Psoas muscle (tissue), 8 donors: Measurements from ENCODE around the gene LST1. TPM values are rescaled to one million over a fixed set of nuclear protein-coding genes. Genes with fewer than 3 reads are reported as not detected.
"Not testable (repeated sequence)": the region's sequence is repeated elsewhere in the genome, so short reads cannot be mapped to it uniquely, and the experiment has no call there.

Source experiments
- ATAC-seq, 4 donors: fragments of 200-7000 bp; cut with Tn5 transposase; one replicate each; pipeline ENCODE4 v1.9.1; 2020; ENCODE audit warnings: moderate library complexity in 3 of 4, mild to moderate bottlenecking in 2 of 4
- DNase-seq, 2 donors: peaks; one replicate each; pipeline ENCODE4 v3.0.0-alpha.2; 2020
- H3K27ac ChIP-seq: fragments of 200-600 bp; one replicate; pipeline ENCODE4 v1.8.0; 2022
- H3K27me3 ChIP-seq, 3 donors: fragments of 200-600 bp in 1 of 3; one replicate each; pipeline versions ENCODE4 v1.6.1 to v1.8.0; 2013 to 2022; ENCODE audit warnings: low read length in 2 of 3, mild to moderate bottlenecking in 2 of 3, moderate library complexity in 1 of 3; ENCODE audit not compliant: insufficient read depth in 3 of 3
- H3K36me3 ChIP-seq, 2 donors: fragments of 200-600 bp in 1 of 2; one replicate each; pipeline versions ENCODE4 v1.6.1 to v1.8.0; 2013 to 2022; ENCODE audit warnings: low read depth in 1 of 2, mild to moderate bottlenecking in 1 of 2, moderate library complexity in 1 of 2; ENCODE audit not compliant: insufficient read depth in 1 of 2
- H3K4me1 ChIP-seq: fragments of 200-600 bp; one replicate; pipeline ENCODE4 v1.8.0; 2022
- H3K4me3 ChIP-seq: fragments of 200-600 bp; one replicate; pipeline ENCODE4 v1.8.0; 2022; ENCODE audit warnings: mild to moderate bottlenecking
- H3K9me3 ChIP-seq: fragments of 200-600 bp; one replicate; pipeline ENCODE4 v1.8.0; 2022
- WGBS, 3 donors: extraction: QIAGEN DNeasy Blood & Tissue Kit; methylation state at CpG; one replicate each; pipeline versions ENCODE4 v1.1.6 to v1.1.7; 2013; 5-methylcytosine and 5-hydroxymethylcytosine counted together
- intact Hi-C, 2 donors: fragments of 100-400 bp; cut with DNase I; formaldehyde crosslinking; loops; one replicate each; pipeline versions ENCODE4 v1.11.0 to v1.14.2; 2022
- polyA plus RNA-seq, 3 donors: library from polyadenylated mRNA; stranded (reverse); fragments of 200-250 nt; gene quantifications; one replicate each; pipeline ENCODE4 v1.2.3, GENCODE V29; 2013
- total RNA-seq, 4 donors: library from RNA; stranded (reverse); fragmentation: NEBNext Ultra II Directional in 2 of 4; extraction: Animal tissue kit (Norgen Biotek cat#: 25700) in 2 of 4; gene quantifications; one replicate each; pipeline versions ENCODE4 v1.2.1 to v1.2.4, GENCODE V29; 2021 to 2023
- TF ChIP-seq, protein P1 (sequence below): fragments of 200-600 bp; IDR thresholded peaks from one replicate; pipeline ENCODE4 v1.8.0; 2022; ENCODE audit warnings: antibody characterized with exemption
- donor health status: healthy with polysubstance abuse.
- donor health status: DM: no; HTN: no; CAD: no; lungs with moderate emphysema.
- donor health status: Bipolar disorder and iron deficiency.
- donor health status: healthy.
- donor health status: DM: yes; HTN: yes; CAD: no.
- donor health status: DM: no; HTN: no; CAD: no.
- donor health status: DM: no; HTN: no; CAD: no.
- donor health status: DM: yes; HTN: yes; CAD: no.

LST1 gene
- total and polyA plus RNA-seq, 7 donors = 1.2 to 5.6 (median 1.8) TPM

DNA sequence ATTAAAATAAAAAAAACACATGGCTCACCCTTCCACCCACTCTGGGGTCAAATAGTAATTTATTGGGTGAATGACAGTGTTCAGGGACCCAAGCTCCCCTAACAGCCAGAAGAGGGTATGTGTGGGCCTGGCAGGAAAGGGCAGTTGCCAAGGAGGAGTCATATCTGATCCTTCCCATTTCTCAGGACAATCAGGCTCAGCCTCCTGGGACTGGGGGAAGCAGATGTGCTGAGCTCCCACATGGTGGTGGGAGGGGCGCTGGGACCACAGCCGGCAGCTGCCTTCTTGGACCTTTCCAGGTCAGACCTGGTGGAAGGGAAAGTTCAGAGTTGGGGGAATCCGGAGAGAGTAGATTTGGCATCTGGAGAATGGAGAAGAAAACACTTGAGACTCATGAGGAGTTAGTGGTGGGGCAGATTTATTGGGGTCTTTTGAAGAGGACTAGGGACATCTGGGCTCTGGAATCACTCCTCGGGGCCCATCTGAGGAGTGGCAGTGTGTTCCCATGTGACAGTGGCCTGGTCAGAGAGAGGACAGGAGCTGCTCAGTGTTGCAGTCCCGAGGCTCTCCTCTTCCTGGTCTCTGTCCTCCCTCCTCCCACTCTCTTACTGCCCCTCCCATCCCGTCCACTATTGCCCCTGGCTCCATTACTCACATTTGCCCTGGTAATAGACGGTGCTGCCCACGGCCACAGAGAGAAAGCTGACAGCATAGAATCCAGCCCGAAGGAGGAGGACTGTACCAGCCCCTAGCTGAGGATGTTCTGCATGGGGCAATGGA, 3.0 kb downstream of the LST1 start:
- WGBS, 3 donors = 32 to 36% (median 35%) methylated on average over 9 of the region's 9 CpGs
- TF ChIP-seq, protein P1, sequence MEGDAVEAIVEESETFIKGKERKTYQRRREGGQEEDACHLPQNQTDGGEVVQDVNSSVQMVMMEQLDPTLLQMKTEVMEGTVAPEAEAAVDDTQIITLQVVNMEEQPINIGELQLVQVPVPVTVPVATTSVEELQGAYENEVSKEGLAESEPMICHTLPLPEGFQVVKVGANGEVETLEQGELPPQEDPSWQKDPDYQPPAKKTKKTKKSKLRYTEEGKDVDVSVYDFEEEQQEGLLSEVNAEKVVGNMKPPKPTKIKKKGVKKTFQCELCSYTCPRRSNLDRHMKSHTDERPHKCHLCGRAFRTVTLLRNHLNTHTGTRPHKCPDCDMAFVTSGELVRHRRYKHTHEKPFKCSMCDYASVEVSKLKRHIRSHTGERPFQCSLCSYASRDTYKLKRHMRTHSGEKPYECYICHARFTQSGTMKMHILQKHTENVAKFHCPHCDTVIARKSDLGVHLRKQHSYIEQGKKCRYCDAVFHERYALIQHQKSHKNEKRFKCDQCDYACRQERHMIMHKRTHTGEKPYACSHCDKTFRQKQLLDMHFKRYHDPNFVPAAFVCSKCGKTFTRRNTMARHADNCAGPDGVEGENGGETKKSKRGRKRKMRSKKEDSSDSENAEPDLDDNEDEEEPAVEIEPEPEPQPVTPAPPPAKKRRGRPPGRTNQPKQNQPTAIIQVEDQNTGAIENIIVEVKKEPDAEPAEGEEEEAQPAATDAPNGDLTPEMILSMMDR = no peak

DNA sequence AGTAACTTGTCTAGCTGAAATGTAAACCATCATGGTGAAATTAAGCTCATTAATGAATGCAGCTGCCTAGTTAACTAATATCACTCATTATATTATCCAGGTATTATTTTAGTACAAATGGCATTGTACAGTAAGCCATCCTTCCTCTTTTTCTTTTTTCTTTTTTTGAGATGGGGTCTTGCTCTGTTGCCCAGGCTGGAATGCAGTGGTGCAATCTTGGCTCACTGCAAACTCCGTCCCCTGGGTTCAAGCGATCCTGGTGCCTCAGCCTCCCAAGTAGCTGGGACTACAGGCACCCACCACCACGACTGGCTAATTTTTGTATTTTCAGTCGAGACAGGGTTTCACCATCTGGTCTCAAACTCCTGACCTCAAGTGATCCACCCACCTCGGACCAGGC, 4.6 kb downstream of the LST1 start:
- 77 to 83% (median 82%) methylated on average over 5 of the region's 5 CpGs for WGBS, 3 donors
- ATAC-seq, intact Hi-C loops: not testable (repeated sequence)

More for the DNA sequence above, 3.0 kb downstream of the LST1 start:
- intact Hi-C loops = no loop called here
- no peaks in the 10 kb centered on the region for H3K4me1 ChIP-seq
- H3K27ac ChIP-seq = no peak overlapping the region
- no peaks in the 10 kb centered on the region for H3K27me3 ChIP-seq
- no peak for ATAC-seq
- H3K9me3 ChIP-seq = no peaks in the 10 kb centered on the region
- H3K4me3 ChIP-seq = no peak overlapping the region
- DNase-seq = no peak
- H3K36me3 ChIP-seq = no peaks in the 10 kb centered on the region

DNA sequence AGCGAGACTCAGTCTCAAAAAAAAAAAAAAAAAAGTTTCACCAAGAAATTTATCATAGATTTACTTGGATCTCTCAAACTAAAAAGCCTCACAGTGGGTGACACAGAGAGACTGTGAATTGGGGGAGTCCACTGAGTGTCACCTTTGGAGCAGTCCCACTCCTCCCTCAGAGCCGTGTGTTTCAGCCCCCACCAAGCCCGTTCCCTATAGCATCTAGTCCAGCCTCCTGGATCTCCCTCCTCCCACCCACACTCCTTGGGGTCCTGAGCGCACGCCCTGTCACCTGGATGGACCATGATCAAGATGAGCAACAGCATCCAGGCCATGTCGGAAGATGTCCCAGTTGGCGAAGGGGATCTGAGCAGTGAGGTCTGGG, 6.3 kb downstream of the LST1 start:
- no peaks in the 10 kb centered on the region for H3K36me3 ChIP-seq
- H3K27me3 ChIP-seq = no peaks in the 10 kb centered on the region
- 85 to 91% (median 89%) methylated on average over 7 of the region's 7 CpGs for WGBS, 3 donors
- ATAC-seq = no peak
- intact Hi-C loops = no loop called here
- TF ChIP-seq, protein P1 = no peak
- no peak for DNase-seq
- H3K4me3 ChIP-seq = no peak overlapping the region
- no peaks in the 10 kb centered on the region for H3K4me1 ChIP-seq
- H3K27ac ChIP-seq = no peak overlapping the region
- no peaks in the 10 kb centered on the region for H3K9me3 ChIP-seq

More for the DNA sequence above, 4.6 kb downstream of the LST1 start:
- not testable (repeated sequence) for H3K4me1 ChIP-seq, H3K27ac ChIP-seq, DNase-seq, H3K9me3 ChIP-seq, H3K27me3 ChIP-seq, H3K4me3 ChIP-seq, H3K36me3 ChIP-seq

DNA sequence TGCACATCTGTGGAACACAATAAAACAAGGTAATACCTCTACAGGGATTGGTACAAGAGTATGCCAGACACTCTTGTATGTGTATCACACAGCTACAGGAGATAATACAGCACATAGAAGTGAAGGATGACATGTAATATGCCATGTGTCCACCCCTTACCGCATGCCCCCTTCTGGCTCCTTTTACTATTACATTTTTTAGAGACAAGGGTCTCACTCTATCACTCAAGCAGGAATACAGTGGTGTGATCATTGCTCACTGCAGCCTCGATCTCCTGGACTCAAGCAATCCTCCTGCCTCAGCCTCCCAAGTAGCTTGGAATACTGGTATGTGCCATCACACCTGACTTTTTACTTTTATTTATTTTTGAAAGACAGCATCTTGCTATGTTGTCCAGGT, 10.9 kb downstream of the LST1 start:
- no peak for DNase-seq
- H3K4me3 ChIP-seq = no peak overlapping the region
- H3K27me3 ChIP-seq = no peaks in the 10 kb centered on the region
- no peak overlapping the region for H3K27ac ChIP-seq
- H3K9me3 ChIP-seq = no peaks in the 10 kb centered on the region
- ATAC-seq = peak in 2 of 4 donors; percentile 27 to 41
- no peaks in the 10 kb centered on the region for H3K4me1 ChIP-seq
- intact Hi-C loops = loop anchor here (2.0 to 5.0 kb wide), 2 partner anchors 16 to 105 kb away; no protein-coding TSS in a partner anchor
- WGBS, 3 donors = 21 to 28% (median 23%) methylated on average over 2 of the region's 2 CpGs
- no peaks in the 10 kb centered on the region for H3K36me3 ChIP-seq
- TF ChIP-seq, protein P1 = peak; percentile 23

DNA sequence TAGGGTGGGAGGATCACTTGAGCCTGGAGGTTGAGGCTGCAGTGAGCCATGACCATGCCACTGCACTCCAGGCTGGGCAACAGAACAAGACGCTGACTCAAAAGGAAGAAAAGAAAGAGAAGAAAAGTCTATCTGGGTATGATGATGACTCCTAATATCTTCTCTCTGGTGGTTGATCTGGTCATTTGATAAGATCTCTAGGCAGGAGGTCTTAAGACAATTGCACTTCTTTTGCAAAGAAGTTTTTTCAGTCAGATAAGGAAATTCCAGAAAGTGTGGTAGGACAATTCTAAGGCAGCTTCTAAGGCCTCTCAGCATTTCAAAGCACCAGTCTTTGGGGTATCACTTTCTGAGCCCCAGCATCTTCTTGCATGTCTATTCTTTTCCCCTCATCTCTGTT, 21.2 kb downstream of the LST1 start:
- TF ChIP-seq, protein P1 = no peak

More for the DNA sequence above, 21.2 kb downstream of the LST1 start:
- no peak for DNase-seq
- Histone ChIP-seq H3K4me3 (no peak overlapping the region), H3K4me1 (no peaks in the 10 kb centered on the region), H3K9me3 (no peaks in the 10 kb centered on the region), H3K27ac (no peak overlapping the region), H3K36me3 (no peaks in the 10 kb centered on the region), H3K27me3 (no peaks in the 10 kb centered on the region)
- intact Hi-C loops = no loop called here
- 81 to 100% (median 100%) methylated on average over 1 of the region's 1 CpG for WGBS, 3 donors
- no peak for ATAC-seq
